Measurements from ENCODE around the gene MYO16. TPM values are rescaled to one million over a fixed set of nuclear protein-coding genes. Genes with fewer than 3 reads are reported as not detected.

MYO16 gene
- total and polyA plus RNA-seq, 2 experiments from 2014 or later, result 0.02 to 0.15 TPM

- H3K4me3 ChIP-seq, result no peak overlapping the region
- peak in 1 of 2 donors; percentile 65 for DNase-seq (ENCODE audit: low read depth in 1 of 2, low spot score in 1 of 2)
- no peak for TF ChIP-seq CTCF (IDR thresholded peaks at IDR 0.05; ENCODE audit: low read depth, low read length)
- no peaks in the 10 kb centered on the region for H3K9me3 ChIP-seq (ENCODE audit: low read depth)
- H3K4me1 ChIP-seq (ENCODE audit: low read depth), result no peaks in the 10 kb centered on the region
- H3K27ac ChIP-seq, result no peak overlapping the region
- no peaks in the 10 kb centered on the region for H3K27me3 ChIP-seq
- H3K36me3 ChIP-seq, result no peaks in the 10 kb centered on the region
Measured at GRCh38 chr13:109180905-109181425, 551.6 kb downstream of the MYO16 start.

GRCh38 chr13:109182777-109183465 is 553.5 kb downstream of the MYO16 start:
- no peaks in the 10 kb centered on the region for H3K36me3 ChIP-seq
- no peaks in the 10 kb centered on the region for H3K9me3 ChIP-seq (ENCODE audit: low read depth)
- no peak for TF ChIP-seq CTCF (IDR thresholded peaks at IDR 0.05; ENCODE audit: low read depth, low read length)
- peak in 1 of 2 donors; percentile 7 for DNase-seq (ENCODE audit: low read depth in 1 of 2, low spot score in 1 of 2)
- H3K4me1 ChIP-seq (ENCODE audit: low read depth), result no peaks in the 10 kb centered on the region
- no peaks in the 10 kb centered on the region for H3K27me3 ChIP-seq
- H3K27ac ChIP-seq, result no peak overlapping the region
- H3K4me3 ChIP-seq, result no peak overlapping the region

- no peaks in the 10 kb centered on the region for H3K9me3 ChIP-seq (ENCODE audit: low read depth)
- no peak for TF ChIP-seq CTCF (IDR thresholded peaks at IDR 0.05; ENCODE audit: low read depth, low read length)
- no peaks in the 10 kb centered on the region for H3K36me3 ChIP-seq
- H3K27me3 ChIP-seq, result no peaks in the 10 kb centered on the region
- H3K4me3 ChIP-seq, result no peak overlapping the region
- DNase-seq (ENCODE audit: low read depth in 1 of 2, low spot score in 1 of 2), result peak in 1 of 2 donors; percentile 26
- no peak overlapping the region for H3K27ac ChIP-seq
- no peaks in the 10 kb centered on the region for H3K4me1 ChIP-seq (ENCODE audit: low read depth)
Measured at GRCh38 chr13:109191413-109191812, 562.0 kb downstream of the MYO16 start.

GRCh38 chr13:109192306-109192705 is 562.9 kb downstream of the MYO16 start:
- Histone ChIP-seq H3K9me3 (ENCODE audit: low read depth) (no peaks in the 10 kb centered on the region), H3K27me3 (no peaks in the 10 kb centered on the region), H3K36me3 (no peaks in the 10 kb centered on the region), H3K4me1 (ENCODE audit: low read depth) (no peaks in the 10 kb centered on the region), H3K27ac (no peak overlapping the region), H3K4me3 (no peak overlapping the region)
- DNase-seq (ENCODE audit: low read depth in 1 of 2, low spot score in 1 of 2), result no peak
- TF ChIP-seq CTCF (IDR thresholded peaks at IDR 0.05; ENCODE audit: low read depth, low read length), result no peak

GRCh38 chr13:109196948-109197347 is 567.5 kb downstream of the MYO16 start:
- Histone ChIP-seq H3K4me3 (no peak overlapping the region), H3K36me3 (no peaks in the 10 kb centered on the region), H3K9me3 (ENCODE audit: low read depth) (no peaks in the 10 kb centered on the region), H3K4me1 (ENCODE audit: low read depth) (no peaks in the 10 kb centered on the region), H3K27ac (no peak overlapping the region), H3K27me3 (no peaks in the 10 kb centered on the region)
- DNase-seq (ENCODE audit: low read depth in 1 of 2, low spot score in 1 of 2), result peak in 1 of 2 donors; percentile 13
- no peak for TF ChIP-seq CTCF (IDR thresholded peaks at IDR 0.05; ENCODE audit: low read depth, low read length)
